ENCODE measurements around the gene ACER1.
"Not testable (repeated sequence)": the region's sequence is repeated elsewhere in the genome, so short reads cannot be mapped to it uniquely, and the experiment has no call there.

ACER1 gene

GRCh38 chr19:6333439-6333838, at the start of gene ACER1:
Gene ACER1 (minus strand): TSS chr19:6333612. CDS start chr19:6333551, 61 bp downstream.
- DNase-seq = no peak

- no peak for DNase-seq
Observed at GRCh38 chr19:6383188-6383587, 49.8 kb upstream of the ACER1 start.

- no peak for DNase-seq
Observed at GRCh38 chr19:6381030-6381750, 47.8 kb upstream of the ACER1 start.

- no peak for DNase-seq
Observed at GRCh38 chr19:6379744-6380143, 46.3 kb upstream of the ACER1 start.

GRCh38 chr19:6378486-6378885, 45.1 kb upstream of the ACER1 start:
- DNase-seq = no peak

- no peak for DNase-seq
Observed at GRCh38 chr19:6378041-6378440, 44.6 kb upstream of the ACER1 start.

GRCh38 chr19:6376512-6377190, 43.2 kb upstream of the ACER1 start:
- no peak for DNase-seq

GRCh38 chr19:6375411-6376010, 42.1 kb upstream of the ACER1 start, which contains the start of gene PSPN:
Gene PSPN (minus strand): TSS chr19:6375933. CDS start chr19:6375849, 84 bp downstream.
- DNase-seq = no peak

GRCh38 chr19:6374711-6375410, 41.4 kb upstream of the ACER1 start:
- DNase-seq = no peak

GRCh38 chr19:6374161-6374709, 40.8 kb upstream of the ACER1 start:
- no peak for DNase-seq

- DNase-seq = no peak
Observed at GRCh38 chr19:6373813-6374108, 40.3 kb upstream of the ACER1 start.

GRCh38 chr19:6373096-6373812, 39.8 kb upstream of the ACER1 start:
- peak; percentile 83 to 96 for DNase-seq

- peak; percentile 96 for DNase-seq
Observed at GRCh38 chr19:6372594-6373095, 39.2 kb upstream of the ACER1 start, which contains the start of gene ALKBH7. Gene ALKBH7 (plus strand): TSS chr19:6372794. CDS start chr19:6372821, 27 bp downstream.

- no peak for DNase-seq
Observed at GRCh38 chr19:6364353-6364752, 30.9 kb upstream of the ACER1 start.

GRCh38 chr19:6362351-6362801, 29.0 kb upstream of the ACER1 start:
- no peak for DNase-seq

GRCh38 chr19:6362027-6362350, 28.6 kb upstream of the ACER1 start:
- DNase-seq = no peak

GRCh38 chr19:6360857-6361216, 27.4 kb upstream of the ACER1 start:
- DNase-seq = not testable (repeated sequence)

- not testable (repeated sequence) for DNase-seq
Observed at GRCh38 chr19:6360445-6360844, 27.0 kb upstream of the ACER1 start.

- no peak for DNase-seq
Observed at GRCh38 chr19:6359568-6360341, 26.3 kb upstream of the ACER1 start.

GRCh38 chr19:6358003-6358402, 24.6 kb upstream of the ACER1 start:
- no peak for DNase-seq

GRCh38 chr19:6357174-6357573, 23.8 kb upstream of the ACER1 start:
- no peak for DNase-seq
